ENCODE results near the gene ZDHHC6. TPM values are rescaled to one million over a fixed set of nuclear protein-coding genes. Genes with fewer than 3 reads are reported as not detected.
A peak's percentile ranks its signal among the peaks of the same experiment; 100 is the strongest.

The ZDHHC6 gene
- total RNA-seq, 1 donor from 2014 or later, result 45.5 TPM

GRCh38 chr10:112461029-112461887, 14.5 kb upstream of the ZDHHC6 start:
- Mint-ChIP-seq H3K4me1 (peaks cover 9% of the 10 kb centered on the region), H3K27ac (peak overlapping the region; percentile 86), H3K9me3 (peaks cover 8% of the 10 kb centered on the region), H3K27me3 (no peaks in the 10 kb centered on the region), H3K36me3 (ENCODE audit: low read depth) (peaks cover 42% of the 10 kb centered on the region), H3K4me3 (no peak overlapping the region)
- intact Hi-C loops (cut with micrococcal nuclease), result no loop called here
- no peak for DNase-seq

GRCh38 chr10:112460366-112460765, 13.7 kb upstream of the ZDHHC6 start:
- H3K4me1 Mint-ChIP-seq, result peaks cover 14% of the 10 kb centered on the region
- intact Hi-C loops (cut with micrococcal nuclease), result no loop called here
- H3K4me3 Mint-ChIP-seq, result no peak overlapping the region
- DNase-seq, result no peak
- H3K36me3 Mint-ChIP-seq (ENCODE audit: low read depth), result peaks cover 37% of the 10 kb centered on the region
- no peak overlapping the region for H3K27ac Mint-ChIP-seq
- no peaks in the 10 kb centered on the region for H3K27me3 Mint-ChIP-seq
- peaks cover 8% of the 10 kb centered on the region for H3K9me3 Mint-ChIP-seq

- H3K27ac Mint-ChIP-seq, result no peak overlapping the region
- no peak for DNase-seq
- intact Hi-C loops (cut with micrococcal nuclease), result no loop called here
- no peak overlapping the region for H3K4me3 Mint-ChIP-seq
- peaks cover 4% of the 10 kb centered on the region for H3K9me3 Mint-ChIP-seq
- peaks cover 9% of the 10 kb centered on the region for H3K36me3 Mint-ChIP-seq (ENCODE audit: low read depth)
- no peaks in the 10 kb centered on the region for H3K27me3 Mint-ChIP-seq
- H3K4me1 Mint-ChIP-seq, result peaks cover 11% of the 10 kb centered on the region
Measured at GRCh38 chr10:112456533-112456932, 9.8 kb upstream of the ZDHHC6 start.

GRCh38 chr10:112454910-112455779, 8.4 kb upstream of the ZDHHC6 start:
- Mint-ChIP-seq H3K4me1 (peaks cover 8% of the 10 kb centered on the region), H3K27me3 (no peaks in the 10 kb centered on the region), H3K27ac (peak overlapping the region; percentile 83), H3K9me3 (no peaks in the 10 kb centered on the region), H3K36me3 (ENCODE audit: low read depth) (peaks cover 6% of the 10 kb centered on the region), H3K4me3 (peak overlapping the region; percentile 25)
- no peak for DNase-seq
- intact Hi-C loops (cut with micrococcal nuclease), result no loop called here

- DNase-seq, result no peak
- no peaks in the 10 kb centered on the region for H3K9me3 Mint-ChIP-seq
- peaks cover 26% of the 10 kb centered on the region for H3K4me1 Mint-ChIP-seq
- H3K27me3 Mint-ChIP-seq, result no peaks in the 10 kb centered on the region
- intact Hi-C loops (cut with micrococcal nuclease), result no loop called here
- peak overlapping the region; percentile 40 for H3K27ac Mint-ChIP-seq
- peak overlapping the region; percentile 92 for H3K4me3 Mint-ChIP-seq
- peaks cover 23% of the 10 kb centered on the region for H3K36me3 Mint-ChIP-seq (ENCODE audit: low read depth)
Measured at GRCh38 chr10:112448888-112449287, 2.2 kb upstream of the ZDHHC6 start.

- Mint-ChIP-seq H3K36me3 (ENCODE audit: low read depth) (peaks cover 30% of the 10 kb centered on the region), H3K4me3 (peak overlapping the region; percentile 92), H3K27me3 (no peaks in the 10 kb centered on the region), H3K27ac (peak overlapping the region; percentile 93), H3K4me1 (peaks cover 29% of the 10 kb centered on the region), H3K9me3 (no peaks in the 10 kb centered on the region)
- DNase-seq, result no peak
- intact Hi-C loops (cut with micrococcal nuclease), result loop anchor here (1.0 to 2.0 kb wide), 2 partner anchors 25 to 59 kb away; no protein-coding TSS in a partner anchor
Measured at GRCh38 chr10:112447620-112447928, 860 bp upstream of the ZDHHC6 start.

- intact Hi-C loops (cut with micrococcal nuclease), result loop anchor here (1.0 to 2.0 kb wide), 3 partner anchors 57 to 263 kb away; partner anchors contain the start of gene GPAM
- peaks cover 42% of the 10 kb centered on the region for H3K36me3 Mint-ChIP-seq (ENCODE audit: low read depth)
- H3K9me3 Mint-ChIP-seq, result no peaks in the 10 kb centered on the region
- no peaks in the 10 kb centered on the region for H3K27me3 Mint-ChIP-seq
- peak overlapping the region; percentile 92 for H3K4me3 Mint-ChIP-seq
- peak; percentile 69 for DNase-seq
- peak overlapping the region; percentile 93 for H3K27ac Mint-ChIP-seq
- peaks cover 34% of the 10 kb centered on the region for H3K4me1 Mint-ChIP-seq
Measured at GRCh38 chr10:112446055-112446854, 459 bp downstream of the ZDHHC6 start.

GRCh38 chr10:112442063-112442462, 4.7 kb downstream of the ZDHHC6 start:
- H3K27ac Mint-ChIP-seq, result peak overlapping the region; percentile 75
- DNase-seq, result no peak
- no peaks in the 10 kb centered on the region for H3K27me3 Mint-ChIP-seq
- H3K9me3 Mint-ChIP-seq, result no peaks in the 10 kb centered on the region
- H3K4me3 Mint-ChIP-seq, result peak overlapping the region; percentile 29
- H3K36me3 Mint-ChIP-seq (ENCODE audit: low read depth), result peaks cover 52% of the 10 kb centered on the region
- intact Hi-C loops (cut with micrococcal nuclease), result no loop called here
- peaks cover 21% of the 10 kb centered on the region for H3K4me1 Mint-ChIP-seq

- no peaks in the 10 kb centered on the region for H3K9me3 Mint-ChIP-seq
- no peak overlapping the region for H3K4me3 Mint-ChIP-seq
- peaks cover 21% of the 10 kb centered on the region for H3K4me1 Mint-ChIP-seq
- no peaks in the 10 kb centered on the region for H3K27me3 Mint-ChIP-seq
- DNase-seq, result no peak
- intact Hi-C loops (cut with micrococcal nuclease), result no loop called here
- H3K36me3 Mint-ChIP-seq (ENCODE audit: low read depth), result peaks cover 52% of the 10 kb centered on the region
- peak overlapping the region; percentile 43 for H3K27ac Mint-ChIP-seq
Measured at GRCh38 chr10:112441520-112441919, 5.2 kb downstream of the ZDHHC6 start.

- intact Hi-C loops (cut with micrococcal nuclease), result no loop called here
Measured at GRCh38 chr10:112438356-112438755, 8.4 kb downstream of the ZDHHC6 start.

GRCh38 chr10:112434988-112435619, 11.6 kb downstream of the ZDHHC6 start:
- Mint-ChIP-seq H3K4me1 (no peaks in the 10 kb centered on the region), H3K36me3 (ENCODE audit: low read depth) (peaks cover 37% of the 10 kb centered on the region), H3K4me3 (no peak overlapping the region), H3K9me3 (no peaks in the 10 kb centered on the region), H3K27me3 (no peaks in the 10 kb centered on the region), H3K27ac (no peak overlapping the region)
- intact Hi-C loops (cut with micrococcal nuclease), result loop anchor here (2.0 kb wide), 2 partner anchors 120 to 252 kb away; partner anchors contain the start of gene GPAM
- DNase-seq, result no peak

More at GRCh38 chr10:112438356-112438755, 8.4 kb downstream of the ZDHHC6 start:
- no peaks in the 10 kb centered on the region for H3K9me3 Mint-ChIP-seq
- H3K27me3 Mint-ChIP-seq, result no peaks in the 10 kb centered on the region
- no peak for DNase-seq
- H3K27ac Mint-ChIP-seq, result no peak overlapping the region
- H3K36me3 Mint-ChIP-seq (ENCODE audit: low read depth), result peaks cover 46% of the 10 kb centered on the region
- H3K4me1 Mint-ChIP-seq, result peaks cover 9% of the 10 kb centered on the region
- no peak overlapping the region for H3K4me3 Mint-ChIP-seq

- Mint-ChIP-seq H3K27ac (no peak overlapping the region), H3K4me3 (no peak overlapping the region), H3K36me3 (ENCODE audit: low read depth) (peaks cover 40% of the 10 kb centered on the region), H3K4me1 (no peaks in the 10 kb centered on the region), H3K27me3 (no peaks in the 10 kb centered on the region), H3K9me3 (no peaks in the 10 kb centered on the region)
- intact Hi-C loops (cut with micrococcal nuclease), result no loop called here
- DNase-seq, result no peak
Measured at GRCh38 chr10:112433136-112433535, 13.6 kb downstream of the ZDHHC6 start.

- intact Hi-C loops (cut with micrococcal nuclease), result no loop called here
- Mint-ChIP-seq H3K27ac (no peak overlapping the region), H3K4me1 (no peaks in the 10 kb centered on the region), H3K4me3 (no peak overlapping the region), H3K27me3 (no peaks in the 10 kb centered on the region), H3K9me3 (no peaks in the 10 kb centered on the region), H3K36me3 (ENCODE audit: low read depth) (peaks cover 54% of the 10 kb centered on the region)
- no peak for DNase-seq
Measured at GRCh38 chr10:112429654-112430230, 17.0 kb downstream of the ZDHHC6 start.
